Mesendoderm (in vitro differentiated cells): Measurements from ENCODE around the gene ZC3HAV1L.

Experiments
- DNase-seq: peaks from one replicate; pipeline ENCODE4 v3.0.0; 2013
- H2AK5ac ChIP-seq: 2 replicates; pipeline ENCODE4 v1.6.1; 2013; ENCODE audit warnings: low read length, inconsistent platforms
- H2BK120ac ChIP-seq: 2 replicates; pipeline ENCODE4 v1.6.1; 2013; ENCODE audit warnings: low read depth, mild to moderate bottlenecking, low read length, moderate library complexity, mixed read lengths
- H2BK15ac ChIP-seq: replicated peaks from 2 replicates; pipeline ENCODE4 v1.6.1; 2013; ENCODE audit warnings: low read depth, mild to moderate bottlenecking, moderate library complexity
- H2BK5ac ChIP-seq: 2 replicates; pipeline ENCODE4 v1.6.1; 2013; ENCODE audit warnings: low read length, inconsistent platforms
- H3K18ac ChIP-seq: 2 replicates; pipeline ENCODE4 v1.6.1; 2013; ENCODE audit warnings: mild to moderate bottlenecking, low read length, mixed read lengths
- H3K23ac ChIP-seq: one replicate; pipeline ENCODE4 v1.6.1; 2013; ENCODE audit warnings: low read length
- H3K27ac ChIP-seq: 2 replicates; pipeline ENCODE4 v1.5.1; 2013; ENCODE audit warnings: low read depth, mild to moderate bottlenecking, inconsistent platforms, low read length, moderate library complexity
- H3K27me3 ChIP-seq: 2 replicates; pipeline ENCODE4 v1.6.1; 2013; ENCODE audit warnings: low read length, control low read depth, mild to moderate bottlenecking, inconsistent platforms; ENCODE audit not compliant: insufficient read depth, poor library complexity
- H3K36me3 ChIP-seq: 2 replicates; pipeline ENCODE4 v1.6.1; 2013; ENCODE audit warnings: low read length, inconsistent platforms; ENCODE audit not compliant: control insufficient read depth, insufficient read depth
- H3K4ac ChIP-seq: one replicate; pipeline ENCODE4 v1.6.1; 2013; ENCODE audit warnings: low read depth, mild to moderate bottlenecking, low read length, moderate library complexity
- H3K4me1 ChIP-seq: 2 replicates; pipeline ENCODE4 v1.6.1; 2013; ENCODE audit warnings: low read depth, low read length, inconsistent platforms; ENCODE audit not compliant: control insufficient read depth
- H3K4me2 ChIP-seq: 2 replicates; pipeline ENCODE4 v1.6.1; 2013; ENCODE audit warnings: low read length
- H3K4me3 ChIP-seq: 2 replicates; pipeline ENCODE4 v1.5.1; 2013; ENCODE audit warnings: mild to moderate bottlenecking, low read length
- H3K56ac ChIP-seq: one replicate; pipeline ENCODE4 v1.6.1; 2013; ENCODE audit warnings: low read length
- H3K79me1 ChIP-seq: 2 replicates; pipeline ENCODE4 v1.6.1; 2013; ENCODE audit warnings: low read length, inconsistent platforms
- H3K79me2 ChIP-seq: 2 replicates; pipeline ENCODE4 v1.6.1; 2013; ENCODE audit warnings: mild to moderate bottlenecking, low read length; ENCODE audit not compliant: control insufficient read depth, insufficient read depth
- H3K9ac ChIP-seq: 2 replicates; pipeline ENCODE4 v1.6.1; 2013; ENCODE audit warnings: low read length, inconsistent platforms
- H4K5ac ChIP-seq: one replicate; pipeline ENCODE4 v1.6.1; 2013; ENCODE audit warnings: low read length
- H4K8ac ChIP-seq: one replicate; pipeline ENCODE4 v1.6.1; 2013; ENCODE audit warnings: low read depth, mild to moderate bottlenecking, control low read depth, low read length, moderate library complexity
- WGBS: extraction: QIAGEN DNeasy Blood & Tissue Kit; methylation state at CpG from one replicate; pipeline ENCODE4 v1.1.7; 2013; ENCODE audit warnings: low lambda C conversion rate, missing lambda C conversion rate; ENCODE audit not compliant: insufficient coverage; ENCODE audit errors: extremely low coverage; 5-methylcytosine and 5-hydroxymethylcytosine counted together

ZC3HAV1L gene

DNA sequence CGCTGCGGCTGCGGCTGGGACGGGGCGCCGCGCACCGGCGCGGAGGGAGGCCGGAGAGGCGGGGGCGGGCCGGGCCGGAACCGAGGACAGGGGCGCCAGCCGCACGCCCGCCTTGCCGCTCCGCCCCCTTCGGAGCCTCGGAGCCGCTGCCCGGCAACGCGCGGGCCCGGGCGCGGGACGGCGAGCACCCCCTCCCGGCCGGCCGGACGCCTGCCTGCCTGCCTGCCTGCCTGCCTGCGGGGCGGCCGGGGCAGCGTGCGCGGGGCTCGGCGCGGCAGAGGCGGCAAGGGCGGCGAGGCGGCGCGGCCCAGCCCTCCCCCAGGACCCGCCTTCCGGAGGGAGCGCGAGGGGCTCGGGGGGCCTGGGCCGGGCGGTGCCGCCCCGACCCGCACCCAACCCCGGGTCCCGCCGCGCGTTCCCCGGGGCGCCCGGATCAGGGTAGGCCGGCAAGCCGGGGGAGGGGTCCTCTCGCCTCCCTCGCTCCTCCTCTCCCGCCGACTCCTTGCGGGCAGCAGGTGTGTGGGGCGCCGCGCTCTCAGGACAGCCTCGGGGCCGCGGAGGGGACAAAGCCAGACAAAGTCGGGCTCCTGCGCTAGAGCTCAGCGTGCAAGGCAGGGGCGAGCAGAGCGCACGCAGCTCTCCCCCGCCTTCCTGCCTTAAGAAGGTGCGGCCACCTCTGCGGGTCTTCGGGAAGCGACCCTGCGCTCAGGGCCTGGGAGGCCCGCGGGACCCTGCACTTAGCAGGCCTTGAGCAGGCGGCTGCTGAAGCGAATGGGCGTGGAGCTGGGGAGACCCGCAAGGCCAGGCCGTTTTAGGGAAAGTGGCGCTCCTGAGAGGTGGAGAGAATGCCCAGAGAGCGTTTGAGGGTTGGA is 54.3 kb downstream of the ZC3HAV1L start, which contains the start of gene KIAA1549:
Gene KIAA1549 (minus strand): TSS at position 58 of the 872 bp plus-strand sequence. CDS start 120 bp downstream, outside the sequence.
- H3K79me1 ChIP-seq: peaks cover 5% of the 10 kb centered on the region
- peaks cover 5% of the 10 kb centered on the region for H3K79me2 ChIP-seq
- no peak within 1 kb of the TSS for H2BK5ac ChIP-seq
- peak; percentile 78 for DNase-seq
- H3K4ac ChIP-seq: peak within 1 kb of the TSS; percentile 73
- peak within 1 kb of the TSS; percentile 75 for H3K4me3 ChIP-seq
- no peak within 1 kb of the TSS for H4K8ac ChIP-seq
- whole genome bisulfite sequencing: no CpG with 5 or more reads among the region's 105 CpGs
- no peak within 1 kb of the TSS for H2BK15ac ChIP-seq
- no peak within 1 kb of the TSS for H2BK120ac ChIP-seq
- peak within 1 kb of the TSS; percentile 77 for H3K18ac ChIP-seq
- H3K9ac ChIP-seq: peak within 1 kb of the TSS; percentile 74
- peaks cover 9% of the 10 kb centered on the region for H3K4me1 ChIP-seq
- no peaks in the 10 kb centered on the region for H3K27me3 ChIP-seq
- no peak within 1 kb of the TSS for H2AK5ac ChIP-seq
- no peak within 1 kb of the TSS for H4K5ac ChIP-seq
- peak within 1 kb of the TSS; percentile 89 for H3K4me2 ChIP-seq
- H3K56ac ChIP-seq: peak within 1 kb of the TSS; percentile 90
- H3K27ac ChIP-seq: peak within 1 kb of the TSS; percentile 46
- no peaks in the 10 kb centered on the region for H3K36me3 ChIP-seq
- peak within 1 kb of the TSS; percentile 45 for H3K23ac ChIP-seq

DNA sequence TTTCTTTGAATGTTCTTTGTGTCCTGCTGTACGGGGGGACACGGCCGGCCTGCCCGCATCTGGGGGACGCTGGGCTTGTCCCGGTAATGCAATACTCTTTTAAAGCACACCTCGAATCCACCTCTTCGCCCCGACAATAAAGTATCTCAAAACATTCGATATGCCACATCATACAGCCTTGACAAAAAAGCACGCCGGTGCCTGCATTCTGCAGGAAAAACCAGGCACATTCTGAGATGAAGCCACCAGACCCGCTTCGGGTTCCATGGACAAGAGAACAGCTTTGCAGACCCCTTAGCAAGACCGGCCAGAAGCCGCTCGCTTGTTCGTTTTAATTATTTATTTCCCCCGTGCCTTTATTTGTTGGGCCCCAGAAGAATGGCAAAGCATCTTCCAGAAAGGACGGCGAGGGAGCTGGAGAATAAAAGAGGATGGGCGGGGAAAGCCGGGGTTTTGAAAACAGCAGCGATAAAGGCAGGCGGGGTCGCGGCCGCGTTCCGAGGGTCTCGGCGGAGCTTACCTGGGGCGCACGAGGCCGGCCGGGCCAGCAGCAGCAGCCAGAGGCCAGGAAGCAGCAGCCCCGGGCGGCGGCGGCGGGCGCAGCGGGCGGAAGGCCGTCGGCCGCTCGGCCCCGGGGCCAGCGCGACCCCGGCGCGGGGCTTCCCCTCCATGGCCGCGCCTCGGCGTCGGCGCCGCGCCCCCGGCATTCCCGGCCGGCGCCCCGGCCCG is 55.1 kb downstream of the ZC3HAV1L start:
- Histone ChIP-seq H3K9ac (peak overlapping the region; percentile 73), H3K23ac (no peak overlapping the region), H3K79me2 (peaks cover 6% of the 10 kb centered on the region), H3K4me1 (peaks cover 9% of the 10 kb centered on the region), H2BK15ac (no peak overlapping the region), H2BK120ac (no peak overlapping the region), H3K79me1 (peaks cover 6% of the 10 kb centered on the region), H2AK5ac (no peak overlapping the region), H3K4me2 (peak overlapping the region; percentile 89), H3K4ac (peak overlapping the region; percentile 73), H3K36me3 (no peaks in the 10 kb centered on the region), H3K27ac (peak overlapping the region; percentile 46), H2BK5ac (no peak overlapping the region), H3K27me3 (no peaks in the 10 kb centered on the region), H3K4me3 (peak overlapping the region; percentile 75), H4K8ac (no peak overlapping the region), H3K56ac (peak overlapping the region; percentile 90), H3K18ac (peak overlapping the region; percentile 77), H4K5ac (no peak overlapping the region)
- peak; percentile 38 for DNase-seq
- WGBS: no CpG with 5 or more reads among the region's 68 CpGs

DNA sequence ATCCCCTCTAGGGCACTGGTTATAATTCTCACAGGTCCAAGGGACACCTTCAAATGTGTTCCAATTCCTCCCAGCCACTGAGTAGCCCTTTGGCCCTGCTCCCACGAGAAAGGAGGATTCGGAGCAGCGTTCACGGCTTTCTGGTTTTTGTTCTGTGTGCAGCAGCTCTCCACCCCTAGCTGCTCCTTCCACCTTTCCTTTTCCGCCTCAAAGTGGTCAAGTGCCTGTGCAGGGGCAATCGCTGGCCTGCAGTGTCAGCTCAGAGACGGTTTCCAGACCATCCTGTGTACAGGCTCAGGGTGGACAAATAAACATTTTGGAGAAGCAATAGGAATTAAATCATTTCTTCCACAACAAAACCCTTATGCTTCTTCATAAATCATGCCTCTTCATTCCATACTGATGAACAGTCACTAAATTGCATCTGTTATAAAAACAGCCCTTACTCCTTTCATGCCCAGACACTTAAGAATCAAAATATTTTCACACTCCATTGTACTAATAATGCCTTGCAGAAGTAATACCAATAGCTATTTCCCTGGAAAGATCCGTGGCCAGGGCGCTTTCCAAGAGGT is 55.8 kb downstream of the ZC3HAV1L start:
- Histone ChIP-seq H2BK120ac (no peak overlapping the region), H2BK15ac (no peak overlapping the region), H3K4me1 (peaks cover 15% of the 10 kb centered on the region), H3K79me2 (peaks cover 6% of the 10 kb centered on the region), H3K27ac (no peak overlapping the region), H3K27me3 (no peaks in the 10 kb centered on the region), H3K23ac (no peak overlapping the region), H3K18ac (no peak overlapping the region), H4K8ac (no peak overlapping the region), H3K4ac (no peak overlapping the region), H3K56ac (peak overlapping the region; percentile 90), H3K36me3 (no peaks in the 10 kb centered on the region), H3K79me1 (peaks cover 6% of the 10 kb centered on the region), H3K9ac (peak overlapping the region; percentile 73), H2AK5ac (no peak overlapping the region), H4K5ac (no peak overlapping the region), H3K4me2 (peak overlapping the region; percentile 89), H2BK5ac (no peak overlapping the region), H3K4me3 (peak overlapping the region; percentile 75)
- WGBS: no CpG with 5 or more reads among the region's 9 CpGs
- DNase-seq: no peak

DNA sequence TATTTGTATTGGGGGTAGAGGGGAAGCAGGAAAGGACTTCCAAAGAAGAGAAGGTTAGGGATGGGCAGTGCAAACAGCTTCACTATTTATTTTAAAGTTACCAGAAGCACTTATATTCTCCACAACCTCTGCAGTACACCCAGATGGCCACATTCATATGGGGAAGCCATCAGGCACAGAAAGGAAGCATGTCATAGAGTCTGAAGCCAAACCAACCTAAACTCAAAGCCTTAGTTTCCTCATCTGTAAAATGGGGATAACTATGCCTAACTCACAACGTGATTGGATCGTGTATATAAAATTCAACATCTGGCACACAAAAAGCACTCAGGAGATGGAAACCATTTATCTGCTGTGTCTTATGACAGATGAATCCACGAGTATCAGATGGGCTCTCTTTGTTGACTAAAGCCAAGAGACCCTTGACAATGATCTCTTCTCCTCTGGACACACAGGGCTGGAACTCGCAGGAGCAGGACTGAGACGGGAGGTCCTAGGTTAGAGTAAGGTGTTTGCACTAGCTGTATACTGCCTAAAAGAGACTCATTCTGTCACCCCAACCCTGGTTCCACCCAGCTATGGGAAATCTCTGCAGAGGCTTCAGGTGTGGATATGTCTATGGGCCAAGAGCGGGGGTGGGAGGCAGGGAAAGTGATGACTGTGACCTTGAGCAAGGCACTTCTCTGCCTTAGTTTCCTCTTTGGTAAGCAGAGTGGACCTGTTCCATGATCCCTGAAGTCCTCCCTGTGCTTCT is 56.4 kb downstream of the ZC3HAV1L start:
- Histone ChIP-seq H3K27me3 (no peaks in the 10 kb centered on the region), H2BK5ac (no peak overlapping the region), H3K23ac (no peak overlapping the region), H4K8ac (no peak overlapping the region), H3K4me3 (no peak overlapping the region), H3K9ac (peak overlapping the region; percentile 73), H3K79me2 (peaks cover 6% of the 10 kb centered on the region), H4K5ac (no peak overlapping the region), H3K18ac (no peak overlapping the region), H3K4me1 (peaks cover 19% of the 10 kb centered on the region), H3K27ac (no peak overlapping the region), H3K79me1 (peaks cover 9% of the 10 kb centered on the region), H3K56ac (peak overlapping the region; percentile 44), H2BK15ac (no peak overlapping the region), H3K36me3 (no peaks in the 10 kb centered on the region), H3K4me2 (no peak overlapping the region), H2BK120ac (no peak overlapping the region), H3K4ac (no peak overlapping the region), H2AK5ac (no peak overlapping the region)
- DNase-seq: peak; percentile 33
- no CpG with 5 or more reads among the region's 6 CpGs for WGBS

DNA sequence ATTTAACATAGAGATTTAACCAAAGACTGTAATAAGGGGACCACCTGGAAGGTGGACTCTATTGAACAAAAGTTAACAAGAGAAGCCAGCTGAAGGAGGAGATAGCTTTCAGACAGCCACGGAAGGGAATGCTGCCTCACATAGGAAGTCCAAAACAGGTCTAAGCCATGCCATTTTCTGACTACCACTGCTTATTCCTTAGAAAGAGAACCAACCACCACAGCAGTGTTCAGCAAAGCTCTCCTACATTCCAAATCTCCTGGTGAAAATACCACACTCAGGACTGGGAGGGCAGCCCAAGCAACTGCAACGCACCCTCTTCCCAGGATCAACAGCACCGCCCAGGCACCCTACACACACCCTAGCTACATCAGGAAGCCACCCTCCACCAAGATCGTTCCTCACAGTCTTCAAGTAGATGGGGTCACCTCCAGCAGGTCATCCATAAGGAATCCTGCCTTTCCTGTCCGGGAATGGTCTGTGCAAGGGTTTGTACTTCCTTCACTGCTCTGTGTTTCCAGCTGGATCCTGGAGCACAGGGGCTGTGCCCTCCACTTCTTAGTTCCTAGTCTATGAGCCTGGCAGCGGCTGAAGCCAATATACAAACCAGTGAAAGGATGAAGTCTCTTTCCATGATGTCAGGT is 57.2 kb downstream of the ZC3HAV1L start:
- Histone ChIP-seq H4K5ac (no peak overlapping the region), H3K79me1 (peaks cover 9% of the 10 kb centered on the region), H2BK15ac (no peak overlapping the region), H3K9ac (no peak overlapping the region), H3K56ac (peak overlapping the region; percentile 56), H3K4me2 (no peak overlapping the region), H3K4me1 (peaks cover 20% of the 10 kb centered on the region), H3K4ac (no peak overlapping the region), H2AK5ac (no peak overlapping the region), H2BK120ac (no peak overlapping the region), H3K79me2 (peaks cover 6% of the 10 kb centered on the region), H4K8ac (no peak overlapping the region), H3K27me3 (no peaks in the 10 kb centered on the region), H3K18ac (no peak overlapping the region), H3K27ac (no peak overlapping the region), H2BK5ac (no peak overlapping the region), H3K36me3 (no peaks in the 10 kb centered on the region), H3K4me3 (no peak overlapping the region), H3K23ac (no peak overlapping the region)
- no CpG with 5 or more reads among the region's 6 CpGs for WGBS
- no peak for DNase-seq
